ENCODE results near the gene LAMTOR3. TPM values are rescaled to one million over a fixed set of nuclear protein-coding genes. Genes with fewer than 3 reads are reported as not detected.

LAMTOR3 gene
- polyA plus RNA-seq, 1 experiment, result 66.3 TPM

GRCh38 chr4:99841129-99841528 lies 53.1 kb downstream of the LAMTOR3 start:
- CTCF ChIA-PET, result no interaction called here

GRCh38 chr4:99838927-99839326 lies 55.3 kb downstream of the LAMTOR3 start:
- no peak overlapping the region for H3K4me3 ChIP-seq (ENCODE audit: low read depth, low read length)
- H3K27ac ChIP-seq (ENCODE audit: low read depth, low read length), result no peak overlapping the region
- TF ChIP-seq CTCF (IDR thresholded peaks at IDR 0.05; ENCODE audit: low read depth, low read length), result no peak
- POLR2A ChIA-PET, result no interaction called here
- CTCF ChIA-PET, result no interaction called here
- peaks cover 2% of the 10 kb centered on the region for H3K27me3 ChIP-seq (ENCODE audit: control insufficient read depth, insufficient read depth, low read length)
- no peak for DNase-seq (ENCODE audit: low read depth, low spot score)
- H3K9me3 ChIP-seq (ENCODE audit: control insufficient read depth, insufficient read depth, low read length), result no peaks in the 10 kb centered on the region

More at GRCh38 chr4:99841129-99841528, 53.1 kb downstream of the LAMTOR3 start:
- DNase-seq (ENCODE audit: low read depth, low spot score), result no peak
- TF ChIP-seq CTCF (IDR thresholded peaks at IDR 0.05; ENCODE audit: low read depth, low read length), result no peak
- Histone ChIP-seq H3K9me3 (ENCODE audit: control insufficient read depth, insufficient read depth, low read length) (no peaks in the 10 kb centered on the region), H3K4me3 (ENCODE audit: low read depth, low read length) (no peak overlapping the region), H3K27me3 (ENCODE audit: control insufficient read depth, insufficient read depth, low read length) (peaks cover 2% of the 10 kb centered on the region), H3K27ac (ENCODE audit: low read depth, low read length) (no peak overlapping the region)
- POLR2A ChIA-PET, result no interaction called here

- no peak for DNase-seq (ENCODE audit: low read depth, low spot score)
- Histone ChIP-seq H3K4me3 (ENCODE audit: low read depth, low read length) (no peak overlapping the region), H3K9me3 (ENCODE audit: control insufficient read depth, insufficient read depth, low read length) (no peaks in the 10 kb centered on the region), H3K27me3 (ENCODE audit: control insufficient read depth, insufficient read depth, low read length) (no peaks in the 10 kb centered on the region), H3K27ac (ENCODE audit: low read depth, low read length) (no peak overlapping the region)
- ChIA-PET CTCF (interaction anchor here (1.5 kb wide), 1 partner anchor 28 kb away, joined by 5 read pairs; no protein-coding TSS in a partner anchor), POLR2A (no interaction called here)
- no peak for TF ChIP-seq CTCF (IDR thresholded peaks at IDR 0.05; ENCODE audit: low read depth, low read length)
Measured at GRCh38 chr4:99835942-99836341, 58.3 kb downstream of the LAMTOR3 start.

GRCh38 chr4:99834569-99834968 lies 59.7 kb downstream of the LAMTOR3 start:
- Histone ChIP-seq H3K27ac (ENCODE audit: low read depth, low read length) (no peak overlapping the region), H3K27me3 (ENCODE audit: control insufficient read depth, insufficient read depth, low read length) (no peaks in the 10 kb centered on the region), H3K9me3 (ENCODE audit: control insufficient read depth, insufficient read depth, low read length) (no peaks in the 10 kb centered on the region), H3K4me3 (ENCODE audit: low read depth, low read length) (no peak overlapping the region)
- TF ChIP-seq CTCF (IDR thresholded peaks at IDR 0.05; ENCODE audit: low read depth, low read length), result no peak
- POLR2A ChIA-PET, result no interaction called here
- CTCF ChIA-PET, result no interaction called here
- no peak for DNase-seq (ENCODE audit: low read depth, low spot score)

GRCh38 chr4:99833756-99834155 lies 60.5 kb downstream of the LAMTOR3 start:
- H3K9me3 ChIP-seq (ENCODE audit: control insufficient read depth, insufficient read depth, low read length), result no peaks in the 10 kb centered on the region
- H3K27me3 ChIP-seq (ENCODE audit: control insufficient read depth, insufficient read depth, low read length), result no peaks in the 10 kb centered on the region
- TF ChIP-seq CTCF (IDR thresholded peaks at IDR 0.05; ENCODE audit: low read depth, low read length), result no peak
- ChIA-PET POLR2A (no interaction called here), CTCF (no interaction called here)
- DNase-seq (ENCODE audit: low read depth, low spot score), result no peak
- no peak overlapping the region for H3K27ac ChIP-seq (ENCODE audit: low read depth, low read length)
- no peak overlapping the region for H3K4me3 ChIP-seq (ENCODE audit: low read depth, low read length)
